ENCODE data around the gene BCL7B. TPM values are rescaled to one million over a fixed set of nuclear protein-coding genes. Genes with fewer than 3 reads are reported as not detected.

Gene BCL7B
- total and polyA plus RNA-seq, 10 of the 15 experiments (the other 5 are each of a cell fraction or from before 2014, with no cell fraction given), result 10.9 to 61.8 (median 50.2) TPM

GRCh38 chr7:73489976-73490375 is 67.5 kb downstream of the BCL7B start:
- ATAC-seq, result no peak
- SMC1A ChIA-PET (ENCODE audit: uncharacterized antibody, unreplicated experiment), result no interaction called here
- TF ChIP-seq, protein P1, sequence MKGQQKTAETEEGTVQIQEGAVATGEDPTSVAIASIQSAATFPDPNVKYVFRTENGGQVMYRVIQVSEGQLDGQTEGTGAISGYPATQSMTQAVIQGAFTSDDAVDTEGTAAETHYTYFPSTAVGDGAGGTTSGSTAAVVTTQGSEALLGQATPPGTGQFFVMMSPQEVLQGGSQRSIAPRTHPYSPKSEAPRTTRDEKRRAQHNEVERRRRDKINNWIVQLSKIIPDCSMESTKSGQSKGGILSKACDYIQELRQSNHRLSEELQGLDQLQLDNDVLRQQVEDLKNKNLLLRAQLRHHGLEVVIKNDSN (IDR thresholded peaks at IDR 0.05; ENCODE audit: borderline replicate concordance, extremely low read length, insufficient read depth, low read depth, low read length), result no peak
- TF ChIP-seq NFIC (IDR thresholded peaks at IDR 0.05; ENCODE audit: low read depth, low read length) (no peak), ATF7 (IDR thresholded peaks at IDR 0.05; ENCODE audit: low read depth) (no peak), IRF4 (IDR thresholded peaks at IDR 0.05; ENCODE audit: low read depth, low read length) (no peak), RUNX3 (IDR thresholded peaks at IDR 0.05; ENCODE audit: low read length) (no peak), CUX1 (IDR thresholded peaks at IDR 0.05; ENCODE audit: insufficient replicate concordance, low read depth, low read length) (no peak), SIX5 (IDR thresholded peaks at IDR 0.05; ENCODE audit: low read depth, low read length, severe bottlenecking) (no peak), CHD4 (IDR thresholded peaks at IDR 0.05) (no peak), RCOR1 (conservative IDR thresholded peaks at IDR 0.05; ENCODE audit: low read depth, low read length) (no peak), SIN3A (IDR thresholded peaks at IDR 0.05; ENCODE audit: low read depth, low read length) (no peak), SUZ12 (IDR thresholded peaks at IDR 0.05; ENCODE audit: unreplicated experiment) (no peak), TARDBP (IDR thresholded peaks at IDR 0.05; ENCODE audit: borderline replicate concordance) (no peak)
- TF ChIP-seq, protein P2, sequence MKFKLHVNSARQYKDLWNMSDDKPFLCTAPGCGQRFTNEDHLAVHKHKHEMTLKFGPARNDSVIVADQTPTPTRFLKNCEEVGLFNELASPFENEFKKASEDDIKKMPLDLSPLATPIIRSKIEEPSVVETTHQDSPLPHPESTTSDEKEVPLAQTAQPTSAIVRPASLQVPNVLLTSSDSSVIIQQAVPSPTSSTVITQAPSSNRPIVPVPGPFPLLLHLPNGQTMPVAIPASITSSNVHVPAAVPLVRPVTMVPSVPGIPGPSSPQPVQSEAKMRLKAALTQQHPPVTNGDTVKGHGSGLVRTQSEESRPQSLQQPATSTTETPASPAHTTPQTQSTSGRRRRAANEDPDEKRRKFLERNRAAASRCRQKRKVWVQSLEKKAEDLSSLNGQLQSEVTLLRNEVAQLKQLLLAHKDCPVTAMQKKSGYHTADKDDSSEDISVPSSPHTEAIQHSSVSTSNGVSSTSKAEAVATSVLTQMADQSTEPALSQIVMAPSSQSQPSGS (IDR thresholded peaks at IDR 0.05; ENCODE audit: low read length), result no peak
- no peak overlapping the region for H2AFZ ChIP-seq (ENCODE audit: control insufficient read depth, low read depth, low read length)
- H3K27me3 ChIP-seq (replicated peaks in 1 of 2; ENCODE audit: control insufficient read depth in 2 of 2, insufficient read depth in 2 of 2, low read length in 1 of 2), result no peaks in the 10 kb centered on the region
- no peaks in the 10 kb centered on the region for H3K4me1 ChIP-seq (ENCODE audit: control insufficient read depth, insufficient read depth, low read length)
- H3K9ac ChIP-seq (ENCODE audit: control insufficient read depth, insufficient read depth, low read length), result no peak overlapping the region
- intact Hi-C loops (cut with micrococcal nuclease; ENCODE audit: unreplicated experiment) (no loop called here), in situ Hi-C loops (cut with MboI) (no loop called here)
- POLR2A ChIA-PET, result no interaction called here
- H4K20me1 ChIP-seq (ENCODE audit: control insufficient read depth, insufficient read depth), result no peaks in the 10 kb centered on the region
- peaks cover 2% of the 10 kb centered on the region; the same call in 1 of the 2 replicates for H3K79me2 ChIP-seq (ENCODE audit: control insufficient read depth, insufficient read depth, low read length)
- no TSS peak for BruUV-seq (replicated peaks)
- H3K27ac ChIP-seq (ENCODE audit: control insufficient read depth, insufficient read depth), result no peak overlapping the region
- no peaks in the 10 kb centered on the region for H3K9me3 ChIP-seq (replicated peaks; ENCODE audit: control insufficient read depth, insufficient read depth, low read length)
- no peak overlapping the region for H3K4me2 ChIP-seq (ENCODE audit: control insufficient read depth, insufficient read depth)
- no peak for FAIRE-seq
- peaks cover 4 to 40% of the 10 kb centered on the region in 2 experiments for H3K36me3 ChIP-seq (ENCODE audit: control insufficient read depth in 2 of 2, insufficient read depth in 2 of 2, low read length in 1 of 2)
- DNase-seq (ENCODE audit: low read depth, low spot score), result no peak
- RAD21 ChIA-PET (ENCODE audit: unreplicated experiment), result no interaction called here
- CTCF ChIA-PET, result interaction anchor here (1.0 kb wide), 1 partner anchor 58 kb away, joined by 3 read pairs; no protein-coding TSS in a partner anchor
- no peak overlapping the region for H3K4me3 ChIP-seq
